Glutamatergic neuron (in vitro differentiated cells): ENCODE data around the gene DDX56. TPM values are rescaled to one million over a fixed set of nuclear protein-coding genes. Genes with fewer than 3 reads are reported as not detected.

Source experiments
- DNase-seq: peaks from one replicate; pipeline ENCODE4 v3.0.0; 2022
- H3K27ac Mint-ChIP-seq: one replicate; pipeline ENCODE4 v1.8.0; 2020; ENCODE audit warnings: mild to moderate bottlenecking, mixed read lengths, inconsistent platforms; ENCODE audit not compliant: unreplicated experiment
- H3K27me3 Mint-ChIP-seq: one replicate; pipeline ENCODE4 v1.8.0; 2020; ENCODE audit warnings: mild to moderate bottlenecking, moderate library complexity, mixed read lengths, inconsistent platforms; ENCODE audit not compliant: unreplicated experiment
- H3K36me3 Mint-ChIP-seq: one replicate; pipeline ENCODE4 v1.8.0; 2020; ENCODE audit warnings: mild to moderate bottlenecking, mixed read lengths, inconsistent platforms; ENCODE audit not compliant: unreplicated experiment
- H3K4me1 Mint-ChIP-seq: one replicate; pipeline ENCODE4 v1.8.0; 2020; ENCODE audit warnings: mild to moderate bottlenecking, low read depth, mixed read lengths, inconsistent platforms; ENCODE audit not compliant: unreplicated experiment
- H3K4me3 Mint-ChIP-seq: one replicate; pipeline ENCODE4 v1.8.0; 2020; ENCODE audit warnings: mild to moderate bottlenecking, mixed read lengths, inconsistent platforms; ENCODE audit not compliant: unreplicated experiment
- H3K9me3 Mint-ChIP-seq: one replicate; pipeline ENCODE4 v1.8.0; 2020; ENCODE audit warnings: mild to moderate bottlenecking, moderate library complexity, mixed read lengths, inconsistent platforms; ENCODE audit not compliant: unreplicated experiment
- CTCF ChIP-seq: fragments of 200-600 bp; sonication (generic); IDR thresholded peaks from one replicate; pipeline ENCODE4 v1.5.0; 2021; ENCODE audit not compliant: partially characterized antibody, unreplicated experiment
- total RNA-seq: library from RNA; stranded (reverse); fragmentation: NEBNext Ultra II Directional; extraction: Animal tissue kit (Norgen Biotek cat#: 25700); gene quantifications from one replicate; pipeline ENCODE4 v1.2.1, GENCODE V29; 2021; ENCODE audit not compliant: unreplicated experiment

The DDX56 gene
- total RNA-seq, 1 donor from 2014 or later: 84.3 TPM

- Mint-ChIP-seq H3K27me3 (peaks cover 10% of the 10 kb centered on the region), H3K9me3 (peaks cover 13% of the 10 kb centered on the region), H3K36me3 (peaks cover 18% of the 10 kb centered on the region), H3K4me3 (no peak overlapping the region), H3K4me1 (peaks cover 2% of the 10 kb centered on the region), H3K27ac (no peak overlapping the region)
- no peak for TF ChIP-seq CTCF
- no peak for DNase-seq
Observed at GRCh38 chr7:44524811-44525388, 48.8 kb downstream of the DDX56 start.

GRCh38 chr7:44522315-44522714 lies 51.4 kb downstream of the DDX56 start:
- no peak for TF ChIP-seq CTCF
- Mint-ChIP-seq H3K27ac (peak overlapping the region; percentile 38), H3K36me3 (peaks cover 14% of the 10 kb centered on the region), H3K4me3 (no peak overlapping the region), H3K27me3 (peaks cover 15% of the 10 kb centered on the region), H3K4me1 (peaks cover 11% of the 10 kb centered on the region), H3K9me3 (peaks cover 18% of the 10 kb centered on the region)
- no peak for DNase-seq

DNA sequence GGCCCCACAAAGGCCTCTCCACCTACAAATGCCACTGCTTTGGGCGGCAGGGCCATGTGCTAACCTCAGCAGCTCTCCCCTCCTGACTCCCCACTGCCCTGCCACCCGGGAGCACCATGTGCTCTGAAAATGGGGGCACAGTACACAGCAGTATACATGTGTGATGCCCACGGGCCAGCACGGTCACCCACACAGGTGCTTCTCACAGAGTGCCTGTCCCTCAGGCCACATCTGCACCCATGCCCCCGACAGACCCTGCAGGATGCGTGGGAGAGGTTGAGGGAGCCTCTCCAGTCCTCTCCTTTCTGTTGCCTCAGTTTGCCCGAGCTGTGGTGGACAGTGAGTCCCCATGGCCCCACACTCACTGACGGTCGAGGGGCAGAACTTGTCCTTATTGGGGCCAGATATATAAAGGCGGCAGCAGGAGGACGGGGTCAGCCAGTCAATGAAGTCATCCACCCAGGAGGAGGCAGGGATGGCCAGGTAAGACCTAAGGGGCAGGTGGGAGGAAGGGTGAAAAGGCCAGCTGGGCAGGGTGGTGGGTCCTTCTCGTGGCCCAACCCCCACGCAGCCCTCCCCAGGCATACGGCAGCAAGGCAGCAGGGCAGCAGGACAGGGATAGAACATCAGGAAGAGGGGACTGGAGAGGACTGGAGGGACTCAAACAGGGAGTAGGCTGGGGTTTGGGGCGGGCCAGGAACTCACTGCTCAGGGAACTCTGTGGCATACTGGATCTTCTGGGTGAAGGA lies 52.2 kb downstream of the DDX56 start:
- H3K9me3 Mint-ChIP-seq: peaks cover 16% of the 10 kb centered on the region
- DNase-seq: no peak
- peak overlapping the region; percentile 38 for H3K27ac Mint-ChIP-seq
- H3K36me3 Mint-ChIP-seq: peaks cover 14% of the 10 kb centered on the region
- H3K4me1 Mint-ChIP-seq: peaks cover 11% of the 10 kb centered on the region
- no peak overlapping the region for H3K4me3 Mint-ChIP-seq
- TF ChIP-seq CTCF: no peak
- H3K27me3 Mint-ChIP-seq: peaks cover 15% of the 10 kb centered on the region

- TF ChIP-seq CTCF: no peak
- DNase-seq: no peak
- H3K9me3 Mint-ChIP-seq: peaks cover 14% of the 10 kb centered on the region
- H3K36me3 Mint-ChIP-seq: peaks cover 14% of the 10 kb centered on the region
- no peak overlapping the region for H3K27ac Mint-ChIP-seq
- peaks cover 11% of the 10 kb centered on the region for H3K4me1 Mint-ChIP-seq
- H3K4me3 Mint-ChIP-seq: no peak overlapping the region
- peaks cover 12% of the 10 kb centered on the region for H3K27me3 Mint-ChIP-seq
Observed at GRCh38 chr7:44520574-44520973, 53.1 kb downstream of the DDX56 start.

GRCh38 chr7:44519546-44519945 lies 54.2 kb downstream of the DDX56 start:
- Mint-ChIP-seq H3K36me3 (peaks cover 9% of the 10 kb centered on the region), H3K27ac (peak overlapping the region; percentile 93), H3K9me3 (peaks cover 14% of the 10 kb centered on the region), H3K4me3 (peak overlapping the region; percentile 38), H3K4me1 (peaks cover 11% of the 10 kb centered on the region), H3K27me3 (peaks cover 12% of the 10 kb centered on the region)
- no peak for DNase-seq
- no peak for TF ChIP-seq CTCF
